Rectal smooth muscle tissue (tissue), 1 donor: ENCODE measurements around the gene NPLOC4.
"Not testable (repeated sequence)": the region's sequence is repeated elsewhere in the genome, so short reads cannot be mapped to it uniquely, and the experiment has no call there.

Source experiments
- H3K27ac ChIP-seq: one replicate; pipeline ENCODE4 v1.7.0; 2013; ENCODE audit warnings: low read depth, low read length, inconsistent platforms
- H3K27me3 ChIP-seq: one replicate; pipeline ENCODE4 v1.7.0; 2013; ENCODE audit warnings: low read length; ENCODE audit not compliant: control insufficient read depth, insufficient read depth
- H3K36me3 ChIP-seq: one replicate; pipeline ENCODE4 v1.7.0; 2013; ENCODE audit warnings: low read length; ENCODE audit not compliant: control insufficient read depth, insufficient read depth
- H3K4me1 ChIP-seq: one replicate; pipeline ENCODE4 v1.7.0; 2013; ENCODE audit warnings: low read length; ENCODE audit not compliant: control insufficient read depth, insufficient read depth
- H3K4me3 ChIP-seq: one replicate; pipeline ENCODE4 v1.7.0; 2013; ENCODE audit warnings: low read length
- H3K9ac ChIP-seq: one replicate; pipeline ENCODE4 v1.7.0; 2013; ENCODE audit warnings: low read length

NPLOC4 gene

DNA sequence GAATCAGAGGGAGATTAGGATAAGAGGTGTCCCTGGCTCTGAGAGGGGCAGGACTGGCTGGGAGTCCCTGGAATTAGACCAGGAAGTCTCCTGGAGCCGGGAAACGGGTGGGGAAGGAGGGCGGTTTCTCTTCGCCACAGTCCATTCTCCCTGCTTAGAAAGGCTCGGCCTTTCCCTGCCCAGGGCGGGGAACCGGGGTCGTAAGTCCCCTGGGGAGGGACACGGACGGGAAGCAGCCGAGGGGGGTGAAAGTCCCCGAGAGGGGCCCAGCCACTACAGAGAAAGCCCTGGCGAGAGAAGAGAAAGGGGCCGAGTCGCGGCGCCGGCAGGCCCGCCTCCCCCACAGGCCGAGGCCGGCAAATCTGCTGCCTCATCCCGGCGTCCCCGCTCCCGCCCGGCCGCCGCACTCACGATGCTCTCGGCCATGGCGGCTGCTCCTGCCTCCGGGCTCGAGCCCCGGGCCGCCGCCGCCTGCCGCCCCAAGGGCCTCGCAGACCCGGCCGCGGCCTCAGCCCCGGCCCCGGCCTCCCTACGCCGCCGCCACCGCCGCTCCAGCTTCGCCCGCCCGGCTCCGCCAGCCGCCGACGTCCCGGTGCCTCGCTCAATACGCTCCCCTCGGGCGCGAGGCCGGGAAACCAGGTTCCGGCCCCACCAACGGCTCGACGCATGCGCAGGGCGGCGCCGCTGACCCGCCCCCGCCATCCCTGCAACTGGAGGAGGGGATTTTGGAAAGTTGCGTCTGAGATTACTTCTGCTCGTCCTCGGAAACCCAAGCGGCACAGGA lies at the start of gene NPLOC4, which contains the start of gene TSPAN10:
Gene NPLOC4 (minus strand): TSS at position 608 of the 784 bp plus-strand sequence. CDS start 182 bp downstream, at position 426.
Gene TSPAN10 (plus strand): TSS at position 692 of the 784 bp plus-strand sequence. CDS start 5,217 bp downstream, outside the sequence.
- Histone ChIP-seq H3K4me3 (peak within 1 kb of the TSS; percentile 78), H3K4me1 (peaks cover 7% of the 10 kb centered on the region), H3K27ac (peak within 1 kb of the TSS; percentile 88), H3K36me3 (no peaks in the 10 kb centered on the region), H3K27me3 (no peaks in the 10 kb centered on the region), H3K9ac (peak within 1 kb of the TSS; percentile 66)

DNA sequence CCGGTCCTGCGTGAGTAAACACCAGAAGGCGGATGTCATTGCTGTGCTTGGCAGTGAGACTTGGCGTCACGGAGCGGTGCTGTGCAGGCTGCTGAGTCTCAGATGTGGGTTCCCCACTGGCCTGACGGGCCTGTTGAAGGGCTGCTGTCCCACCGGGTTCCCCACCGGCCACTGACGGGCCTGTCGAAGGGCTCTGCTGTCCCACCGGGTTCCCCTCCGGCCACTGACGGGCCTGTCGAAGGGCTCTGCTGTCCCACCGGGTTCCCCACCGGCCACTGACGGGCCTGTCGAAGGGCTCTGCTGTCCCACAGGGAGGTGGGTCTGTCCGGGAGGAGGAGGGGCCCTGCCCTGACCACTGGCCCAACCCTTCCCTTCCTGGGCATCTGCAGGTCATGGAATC lies 49.7 kb upstream of the NPLOC4 start:
- H3K9ac ChIP-seq, result no peak overlapping the region
- H3K4me3 ChIP-seq, result no peak overlapping the region
- peaks cover 27% of the 10 kb centered on the region for H3K36me3 ChIP-seq
- H3K4me1 ChIP-seq, result peaks cover 17% of the 10 kb centered on the region
- no peaks in the 10 kb centered on the region for H3K27me3 ChIP-seq
- no peak overlapping the region for H3K27ac ChIP-seq

DNA sequence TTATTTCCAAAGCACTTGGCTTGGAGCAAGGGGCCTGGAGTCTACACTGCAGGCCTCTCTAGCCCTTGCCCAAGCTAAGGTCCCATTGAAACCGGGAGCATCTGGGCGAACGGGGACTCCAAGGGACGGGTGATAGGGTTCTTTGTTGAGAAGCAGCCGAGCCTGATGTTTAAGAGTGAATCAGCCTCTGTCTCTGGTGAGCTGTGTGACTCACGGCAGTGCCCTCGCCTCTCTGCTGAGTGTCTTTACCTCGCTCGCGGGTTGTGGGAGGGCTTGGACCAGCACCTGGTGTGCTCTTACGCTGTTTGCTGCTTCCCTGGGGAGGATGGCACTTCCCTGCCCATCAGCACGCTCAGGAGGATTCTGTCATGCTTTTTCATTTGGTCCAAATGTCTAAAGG lies 48.2 kb upstream of the NPLOC4 start:
- no peak overlapping the region for H3K27ac ChIP-seq
- no peaks in the 10 kb centered on the region for H3K27me3 ChIP-seq
- no peak overlapping the region for H3K9ac ChIP-seq
- H3K4me3 ChIP-seq, result peak overlapping the region; percentile 80
- H3K4me1 ChIP-seq, result peaks cover 17% of the 10 kb centered on the region
- peaks cover 18% of the 10 kb centered on the region for H3K36me3 ChIP-seq

DNA sequence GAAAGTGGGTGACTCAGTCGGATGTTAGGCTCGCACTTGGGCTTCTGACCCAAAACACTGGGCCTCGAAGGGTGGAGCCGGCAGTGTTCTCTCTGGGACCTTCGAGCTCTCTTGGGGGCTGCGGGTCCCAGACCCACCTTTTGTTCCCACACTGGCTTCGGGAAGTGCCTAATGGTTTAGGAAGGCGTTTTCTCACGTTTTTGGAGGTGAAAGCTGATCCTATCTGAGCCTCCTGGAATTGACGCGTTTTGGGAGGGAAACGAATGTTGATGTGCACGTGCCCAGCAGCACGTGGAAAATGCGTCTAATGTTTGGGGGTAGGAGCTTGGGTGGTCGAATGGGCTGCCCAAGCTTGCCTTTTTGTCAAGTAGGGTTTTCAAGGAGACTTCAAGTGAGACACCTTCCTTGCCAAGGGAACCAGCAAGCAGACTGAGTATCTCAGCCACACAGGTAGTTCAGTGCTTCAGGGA lies 47.6 kb upstream of the NPLOC4 start:
- Histone ChIP-seq H3K4me1 (peaks cover 17% of the 10 kb centered on the region), H3K4me3 (peak overlapping the region; percentile 80), H3K27ac (no peak overlapping the region), H3K27me3 (no peaks in the 10 kb centered on the region), H3K36me3 (peaks cover 18% of the 10 kb centered on the region), H3K9ac (peak overlapping the region; percentile 19)

DNA sequence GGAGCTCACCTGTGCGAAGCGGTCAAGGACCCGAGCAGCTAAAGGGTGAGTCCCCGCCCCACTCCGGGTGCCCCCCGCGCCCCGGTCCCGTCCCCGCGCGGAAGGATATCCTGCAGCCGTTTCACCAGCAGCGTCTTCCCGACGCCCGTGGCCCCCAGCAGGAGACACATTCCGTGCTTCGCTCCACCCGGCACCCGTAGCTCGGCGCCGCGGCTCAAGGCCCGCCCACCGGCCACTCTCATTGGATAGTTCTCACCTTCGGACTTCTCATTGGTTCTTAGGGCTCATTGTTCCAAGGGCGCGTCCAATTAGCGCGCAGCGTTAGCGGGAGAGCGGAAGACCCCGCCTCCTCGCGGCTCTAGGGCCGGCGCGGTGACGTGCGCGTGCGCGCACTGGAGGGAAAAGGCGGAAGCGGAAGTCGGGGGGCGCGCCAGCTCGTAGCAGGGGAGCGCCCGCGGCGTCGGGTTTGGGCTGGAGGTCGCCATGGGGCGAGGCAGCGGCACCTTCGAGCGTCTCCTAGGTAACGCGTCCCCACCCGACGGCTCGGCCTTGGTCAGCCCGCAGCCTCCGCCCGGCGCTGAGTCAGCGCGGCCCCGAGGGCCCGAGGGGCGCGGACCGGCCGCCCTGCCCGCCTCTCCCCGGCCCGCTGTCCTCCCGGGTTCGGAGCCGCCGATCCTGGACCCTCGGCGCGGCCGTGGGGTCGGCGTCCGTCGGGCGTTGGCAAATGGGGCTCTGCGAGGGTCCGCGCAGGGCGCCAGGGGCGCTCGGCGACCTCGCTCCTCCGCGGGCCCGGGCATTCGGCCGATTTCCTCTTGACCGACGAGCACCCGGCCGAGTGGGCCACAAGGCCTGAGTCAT lies 46.9 kb upstream of the NPLOC4 start, which contains the start of the genes ARL16 and HGS:
Gene ARL16 (minus strand): TSS at position 214 of the 858 bp plus-strand sequence. CDS start 44 bp downstream, at position 170.
Gene HGS (plus strand): TSS at position 428 of the 858 bp plus-strand sequence. CDS start 56 bp downstream, at position 484.
- peak within 1 kb of the TSS; percentile 95 for H3K9ac ChIP-seq
- peaks cover 18% of the 10 kb centered on the region for H3K36me3 ChIP-seq
- peak within 1 kb of the TSS; percentile 83 for H3K27ac ChIP-seq
- no peaks in the 10 kb centered on the region for H3K27me3 ChIP-seq
- peaks cover 17% of the 10 kb centered on the region for H3K4me1 ChIP-seq
- peak within 1 kb of the TSS; percentile 90 for H3K4me3 ChIP-seq

DNA sequence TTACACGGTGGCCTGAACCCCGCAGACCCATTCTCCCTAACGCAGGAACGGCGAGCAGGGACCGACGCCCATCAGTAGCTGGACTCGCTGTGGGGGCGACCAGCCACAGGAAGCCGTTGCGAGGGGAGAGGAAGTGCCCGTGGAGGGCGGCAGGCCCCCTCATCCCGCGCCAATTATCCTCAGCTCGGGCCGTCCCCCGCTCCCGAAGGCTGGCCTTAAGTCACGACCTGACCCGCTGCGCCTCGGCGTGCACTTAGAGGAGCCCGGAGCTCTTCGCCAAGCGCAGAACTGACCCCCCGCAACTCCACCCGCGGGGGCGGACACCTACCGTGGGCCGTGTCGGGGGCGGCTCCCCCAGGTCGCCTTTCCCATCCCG lies 46.3 kb upstream of the NPLOC4 start:
- Histone ChIP-seq H3K27ac (peak overlapping the region; percentile 83), H3K27me3 (no peaks in the 10 kb centered on the region), H3K36me3 (peaks cover 18% of the 10 kb centered on the region), H3K9ac (peak overlapping the region; percentile 95), H3K4me3 (peak overlapping the region; percentile 90), H3K4me1 (peaks cover 17% of the 10 kb centered on the region)

DNA sequence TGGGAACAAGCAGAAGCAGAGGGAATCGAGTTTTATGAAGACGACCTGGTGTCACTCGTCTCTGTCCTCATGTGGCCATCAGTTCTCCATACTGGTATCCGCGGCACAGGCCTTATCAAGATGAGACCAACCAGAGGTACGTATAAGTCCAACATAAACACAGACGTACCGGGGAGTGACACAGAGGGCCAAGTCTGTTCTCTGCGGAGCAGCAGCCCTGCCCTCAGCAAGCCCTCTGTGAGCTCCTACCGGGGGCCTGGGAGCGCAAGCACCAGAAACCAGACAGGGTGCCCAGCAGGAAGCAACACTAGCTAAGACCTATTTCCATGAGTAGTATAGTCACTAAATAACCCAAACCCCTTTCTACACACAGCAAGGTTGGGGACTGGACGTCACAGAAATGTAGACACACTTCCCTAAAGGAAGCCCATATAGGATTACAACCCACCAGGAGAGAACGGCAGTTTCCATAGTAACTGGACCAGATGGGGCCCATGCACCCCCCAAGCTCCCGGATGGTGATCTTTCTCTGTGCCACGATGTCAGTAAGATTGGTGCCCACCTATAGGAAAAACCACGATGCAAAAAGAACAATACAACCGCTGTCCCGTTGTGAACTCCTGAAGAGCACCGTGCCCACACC lies 45.8 kb upstream of the NPLOC4 start:
- no peak overlapping the region for H3K9ac ChIP-seq
- H3K4me1 ChIP-seq, result peaks cover 17% of the 10 kb centered on the region
- H3K4me3 ChIP-seq, result peak overlapping the region; percentile 90
- peaks cover 14% of the 10 kb centered on the region for H3K36me3 ChIP-seq
- H3K27ac ChIP-seq, result peak overlapping the region; percentile 83
- H3K27me3 ChIP-seq, result no peaks in the 10 kb centered on the region

DNA sequence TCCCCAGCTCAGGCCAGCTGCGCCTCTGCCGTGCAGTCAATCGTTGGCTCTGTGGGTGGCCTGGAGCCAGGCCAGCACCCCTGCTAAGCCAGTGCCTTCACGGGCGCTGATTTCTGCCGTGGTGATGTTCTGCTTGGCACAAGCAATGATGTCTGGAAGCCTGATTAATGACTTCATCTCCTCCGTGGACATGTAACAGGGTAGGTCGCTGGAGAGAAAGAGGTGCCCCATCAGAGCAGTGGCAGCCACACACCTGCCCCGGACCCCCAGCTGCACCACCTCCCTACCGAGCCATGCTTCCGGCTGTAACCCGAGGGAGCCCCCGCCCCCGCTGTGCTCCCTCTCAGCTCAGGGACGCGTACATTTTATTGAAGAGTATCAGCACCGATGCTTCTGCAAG lies 44.8 kb upstream of the NPLOC4 start:
- Histone ChIP-seq H3K9ac (no peak overlapping the region), H3K4me3 (no peak overlapping the region), H3K36me3 (peaks cover 6% of the 10 kb centered on the region), H3K27me3 (no peaks in the 10 kb centered on the region), H3K27ac (no peak overlapping the region), H3K4me1 (peaks cover 17% of the 10 kb centered on the region)

DNA sequence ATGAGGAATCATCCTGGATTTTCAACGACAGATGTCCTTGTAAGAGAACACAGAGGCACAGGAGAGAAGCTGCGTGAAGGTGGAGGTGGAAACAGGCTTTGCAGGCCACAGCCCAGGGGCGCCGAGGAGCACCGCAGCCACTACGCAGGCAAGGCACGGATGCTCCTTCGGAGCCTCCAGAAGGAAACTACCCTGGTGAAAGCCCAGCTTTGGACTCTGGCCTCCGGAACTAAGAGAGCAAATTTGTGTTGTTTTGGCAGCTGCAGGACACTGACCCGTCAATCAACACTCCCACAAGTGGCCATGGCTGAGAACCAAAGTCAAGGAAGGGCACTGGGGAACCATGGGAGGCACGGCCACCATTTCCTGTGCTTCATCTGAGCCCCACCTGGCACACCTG lies 43.2 kb upstream of the NPLOC4 start:
- peaks cover 12% of the 10 kb centered on the region for H3K4me1 ChIP-seq
- no peak overlapping the region for H3K27ac ChIP-seq
- H3K9ac ChIP-seq, result no peak overlapping the region
- no peaks in the 10 kb centered on the region for H3K36me3 ChIP-seq
- H3K27me3 ChIP-seq, result no peaks in the 10 kb centered on the region
- H3K4me3 ChIP-seq, result no peak overlapping the region

DNA sequence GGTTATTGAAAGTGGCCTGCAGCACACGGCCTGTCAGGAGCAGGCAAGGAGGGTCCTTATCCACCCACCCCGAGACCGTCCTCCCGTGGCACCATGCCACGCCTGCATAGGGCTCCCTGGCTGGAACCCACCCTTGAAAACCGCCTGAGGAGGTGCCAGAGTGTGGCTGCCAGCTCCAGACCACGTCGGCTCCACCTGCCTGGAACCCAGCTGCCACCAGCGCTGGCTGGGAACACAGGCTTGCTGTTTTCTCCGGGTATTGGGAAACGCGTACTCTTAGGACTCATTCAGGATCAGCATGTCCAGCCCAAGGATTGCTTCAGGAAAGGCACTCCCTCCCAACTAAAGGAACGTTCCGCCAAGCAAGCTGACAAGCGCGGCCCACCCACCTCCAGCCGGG lies 40.0 kb upstream of the NPLOC4 start:
- Histone ChIP-seq H3K36me3 (peaks cover 10% of the 10 kb centered on the region), H3K27me3 (no peaks in the 10 kb centered on the region), H3K4me1 (no peaks in the 10 kb centered on the region), H3K4me3 (no peak overlapping the region), H3K27ac (no peak overlapping the region), H3K9ac (no peak overlapping the region)

DNA sequence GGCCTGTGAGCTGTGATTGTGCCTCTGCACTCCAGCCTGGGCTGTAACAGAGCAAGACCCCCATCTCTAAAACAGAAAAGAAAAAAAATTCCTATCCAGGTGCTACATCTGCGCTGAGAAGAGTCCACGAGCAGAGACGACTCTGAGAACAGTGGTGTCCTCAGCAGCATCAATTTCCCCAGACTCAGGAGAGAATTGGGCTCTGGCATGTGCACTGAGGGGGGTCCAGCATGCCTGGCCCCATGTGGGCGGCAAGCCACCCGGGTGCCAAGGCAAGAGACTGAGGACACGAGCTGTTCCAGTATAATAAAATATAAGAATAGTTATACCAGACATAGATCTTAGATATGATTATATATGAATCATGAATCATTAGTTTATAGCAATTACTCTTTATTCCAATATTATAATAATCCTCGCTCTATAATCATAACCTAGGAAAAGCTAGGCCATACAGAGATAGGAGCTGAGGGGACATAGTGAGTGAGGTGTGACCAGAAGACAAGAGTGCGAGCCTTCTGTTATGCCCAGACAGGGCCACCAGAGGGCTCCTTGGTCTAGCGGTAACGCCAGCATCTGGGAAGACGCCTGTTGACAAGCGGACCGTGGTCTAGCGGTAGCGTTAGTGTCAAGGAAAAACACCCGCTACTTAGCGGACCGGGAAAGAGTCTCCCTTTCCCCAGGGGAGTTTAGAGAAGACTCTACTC lies 38.8 kb upstream of the NPLOC4 start:
- not testable (repeated sequence) for H3K4me3 ChIP-seq, H3K27ac ChIP-seq, H3K27me3 ChIP-seq, H3K4me1 ChIP-seq, H3K9ac ChIP-seq
- H3K36me3 ChIP-seq, result peaks cover 17% of the 10 kb centered on the region
